Right lung (tissue), 5 donors: ENCODE results near the gene RAB36. TPM values are rescaled to one million over a fixed set of nuclear protein-coding genes. Genes with fewer than 3 reads are reported as not detected.
A peak's percentile ranks its signal among the peaks of the same experiment; 100 is the strongest.

Experiments used
- DNase-seq, 2 donors: peaks; one replicate each; pipeline ENCODE4 v3.0.0-alpha.2; 2013
- polyA plus RNA-seq, 5 donors: library from polyadenylated mRNA; unstranded; fragments of 120-200 nt; gene quantifications; one replicate each; pipeline versions ENCODE4 v1.2.1 to v1.2.3, GENCODE V29; 2013; ENCODE audit warnings: inconsistent platforms in 1 of 5, low replicate concordance in 1 of 5; ENCODE audit not compliant: insufficient read length in 5 of 5, insufficient read depth in 1 of 5

The RAB36 gene
- polyA plus RNA-seq, 5 donors = 6.5 to 13.0 (median 9.6) TPM

GRCh38 chr22:23119494-23120414 is 25.5 kb upstream of the RAB36 start:
- DNase-seq = no peak

GRCh38 chr22:23120415-23120899 is 24.8 kb upstream of the RAB36 start:
- no peak for DNase-seq

GRCh38 chr22:23121000-23121421 is 24.3 kb upstream of the RAB36 start:
- no peak for DNase-seq

GRCh38 chr22:23121424-23121823 is 23.9 kb upstream of the RAB36 start:
- no peak for DNase-seq

- DNase-seq = no peak
Observed at GRCh38 chr22:23122216-23122957, 22.9 kb upstream of the RAB36 start.

- DNase-seq = no peak
Observed at GRCh38 chr22:23122992-23123803, 22.1 kb upstream of the RAB36 start.

- DNase-seq = no peak
Observed at GRCh38 chr22:23123804-23124254, 21.4 kb upstream of the RAB36 start.

- no peak for DNase-seq
Observed at GRCh38 chr22:23124611-23125511, 20.4 kb upstream of the RAB36 start.

- DNase-seq = no peak
Observed at GRCh38 chr22:23125512-23126103, 19.7 kb upstream of the RAB36 start.

- no peak for DNase-seq
Observed at GRCh38 chr22:23126165-23127054, 18.9 kb upstream of the RAB36 start.

GRCh38 chr22:23127055-23127756 is 18.1 kb upstream of the RAB36 start:
- DNase-seq = no peak

GRCh38 chr22:23127788-23128187 is 17.5 kb upstream of the RAB36 start:
- no peak for DNase-seq

- peak; percentile 46 to 65 for DNase-seq
Observed at GRCh38 chr22:23128269-23129108, 16.8 kb upstream of the RAB36 start.

GRCh38 chr22:23129149-23129548 is 16.1 kb upstream of the RAB36 start:
- no peak for DNase-seq

GRCh38 chr22:23130697-23131096 is 14.6 kb upstream of the RAB36 start:
- DNase-seq = no peak

GRCh38 chr22:23131931-23132330 is 13.3 kb upstream of the RAB36 start:
- DNase-seq = no peak

- DNase-seq = no peak
Observed at GRCh38 chr22:23132376-23133091, 12.7 kb upstream of the RAB36 start.
